GM21786 (cell line): ENCODE data around the gene C1orf210.

Experiments used
- ATAC-seq: cut with Tn5 transposase; IDR thresholded peaks from one replicate; pipeline ENCODE4 v1.9.1; 2021; ENCODE audit not compliant: unreplicated experiment

The C1orf210 gene

DNA sequence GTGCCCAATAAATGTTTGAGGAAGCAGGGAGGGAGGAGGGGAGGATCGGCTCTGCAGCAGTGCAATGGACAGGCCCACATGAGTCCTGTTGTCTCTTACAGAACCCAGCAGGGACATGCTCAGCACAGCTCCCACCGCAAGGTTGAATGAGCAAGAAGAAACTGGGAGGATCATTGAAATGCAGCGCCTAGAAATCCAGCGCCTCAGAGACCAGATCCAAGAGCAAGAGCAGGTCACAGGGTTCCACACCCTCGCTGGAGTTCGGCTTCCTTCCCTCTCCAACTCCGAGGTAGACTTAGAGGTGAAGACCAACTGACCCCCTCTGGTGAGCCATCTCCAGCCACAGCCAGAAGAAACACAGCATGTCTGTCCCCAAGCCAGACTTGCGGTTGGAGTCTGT lies 31.5 kb downstream of the C1orf210 start:
- ATAC-seq = no peak

DNA sequence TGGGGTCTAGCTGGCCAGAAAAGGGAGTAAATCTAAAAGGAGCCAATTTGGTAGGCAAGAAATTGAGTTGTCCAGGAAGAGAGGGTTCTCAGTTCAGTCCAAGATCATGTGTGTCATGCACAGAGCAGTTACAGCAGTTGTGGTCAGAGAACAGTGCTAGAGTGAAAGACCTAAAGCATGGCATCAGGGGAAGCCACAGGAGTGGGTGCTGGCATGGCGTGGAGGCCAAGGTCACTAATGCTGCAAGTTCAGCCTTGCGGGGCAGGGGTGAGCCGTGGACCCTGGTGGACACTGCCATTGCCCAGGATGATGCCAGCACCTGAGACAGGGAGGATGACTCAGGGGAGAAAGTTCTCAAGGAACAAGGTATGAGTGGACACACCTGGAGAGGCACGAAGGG lies 32.2 kb downstream of the C1orf210 start:
- no peak for ATAC-seq

DNA sequence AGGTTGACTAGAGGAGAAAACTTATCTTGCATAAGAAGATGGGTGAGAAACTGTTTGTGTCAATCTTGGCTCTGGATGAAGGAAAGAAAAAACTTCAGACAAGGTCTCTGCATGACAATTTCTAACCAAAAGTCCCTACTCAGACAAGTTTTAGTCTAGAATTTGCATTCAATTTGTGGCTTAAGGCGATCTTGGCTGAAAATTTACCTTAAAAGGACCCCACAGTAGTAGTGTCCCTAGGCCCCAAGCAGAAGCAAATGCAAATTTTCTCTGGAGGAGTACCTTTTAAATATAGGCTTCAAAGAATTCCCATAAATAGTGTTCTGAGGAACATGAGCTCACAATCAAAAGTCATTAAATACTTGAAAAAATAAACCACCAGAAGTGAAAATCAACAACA lies 33.2 kb downstream of the C1orf210 start:
- no peak for ATAC-seq

DNA sequence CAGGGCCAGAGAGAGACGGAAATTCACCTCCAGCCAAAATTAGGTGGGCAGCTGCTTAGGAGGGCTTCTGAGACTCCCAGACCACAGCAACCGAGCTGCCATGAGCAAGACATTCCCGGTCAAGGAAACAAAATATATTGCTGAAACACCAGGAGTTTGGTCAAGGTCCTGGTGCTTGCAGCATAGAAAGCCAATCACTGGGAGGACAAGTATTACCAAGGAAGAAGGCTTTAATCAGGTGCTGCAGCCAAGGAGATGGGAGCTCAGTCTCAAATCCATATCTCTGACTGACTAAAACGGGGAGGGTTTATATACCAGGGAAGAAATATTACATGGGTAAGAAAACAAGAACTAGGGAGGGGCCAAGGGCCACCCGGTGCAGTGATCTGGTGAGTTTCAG lies 34.4 kb downstream of the C1orf210 start:
- ATAC-seq = no peak

DNA sequence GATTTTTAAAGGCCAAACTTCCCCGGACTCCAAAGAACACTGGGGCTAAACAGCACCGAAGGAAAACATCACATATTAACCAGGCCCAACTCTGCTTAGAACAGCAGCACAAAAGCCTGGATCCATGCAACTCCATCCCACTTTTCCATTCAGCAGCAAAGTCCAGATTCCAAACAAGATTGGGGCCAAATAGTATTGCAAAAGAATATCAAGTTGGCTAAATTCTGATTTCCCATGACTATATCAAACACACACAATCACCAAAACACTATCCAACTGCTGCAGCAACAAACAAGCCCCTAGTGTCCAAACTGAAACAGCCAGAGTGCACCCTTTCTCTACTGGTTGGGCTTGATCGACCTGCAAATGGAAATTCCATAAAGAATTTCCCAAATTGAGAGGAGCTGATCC lies 35.0 kb downstream of the C1orf210 start:
- no peak for ATAC-seq

DNA sequence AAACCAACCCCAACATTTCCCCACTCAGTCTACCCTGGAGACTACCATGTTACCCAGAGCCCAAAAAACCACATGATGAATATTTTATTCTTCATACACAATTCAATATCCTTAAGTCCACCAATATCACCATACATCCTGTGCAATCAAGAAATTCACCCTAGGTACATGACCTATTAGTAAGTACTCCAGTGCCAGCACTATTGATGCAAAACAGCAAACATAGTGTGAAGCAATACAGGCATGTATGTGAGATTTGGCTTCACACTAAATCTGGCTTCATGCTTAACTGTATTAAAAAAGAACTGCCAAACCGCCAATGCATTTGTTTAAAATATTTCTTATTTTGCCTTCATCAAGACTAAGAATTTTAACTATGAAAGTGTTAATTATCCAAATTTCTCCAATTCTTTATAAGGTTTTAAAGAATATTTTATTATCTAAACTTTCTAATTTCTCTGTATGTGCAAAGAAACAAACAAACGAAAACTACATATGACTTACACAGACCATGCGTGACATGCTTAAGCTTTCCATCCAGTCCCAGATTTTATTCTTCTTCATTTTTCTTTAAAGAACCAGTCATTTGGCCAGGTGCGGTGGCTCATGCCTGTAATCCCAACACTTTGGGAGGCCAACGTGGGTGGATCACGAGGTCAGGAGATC lies 38.0 kb downstream of the C1orf210 start:
- ATAC-seq = no peak

DNA sequence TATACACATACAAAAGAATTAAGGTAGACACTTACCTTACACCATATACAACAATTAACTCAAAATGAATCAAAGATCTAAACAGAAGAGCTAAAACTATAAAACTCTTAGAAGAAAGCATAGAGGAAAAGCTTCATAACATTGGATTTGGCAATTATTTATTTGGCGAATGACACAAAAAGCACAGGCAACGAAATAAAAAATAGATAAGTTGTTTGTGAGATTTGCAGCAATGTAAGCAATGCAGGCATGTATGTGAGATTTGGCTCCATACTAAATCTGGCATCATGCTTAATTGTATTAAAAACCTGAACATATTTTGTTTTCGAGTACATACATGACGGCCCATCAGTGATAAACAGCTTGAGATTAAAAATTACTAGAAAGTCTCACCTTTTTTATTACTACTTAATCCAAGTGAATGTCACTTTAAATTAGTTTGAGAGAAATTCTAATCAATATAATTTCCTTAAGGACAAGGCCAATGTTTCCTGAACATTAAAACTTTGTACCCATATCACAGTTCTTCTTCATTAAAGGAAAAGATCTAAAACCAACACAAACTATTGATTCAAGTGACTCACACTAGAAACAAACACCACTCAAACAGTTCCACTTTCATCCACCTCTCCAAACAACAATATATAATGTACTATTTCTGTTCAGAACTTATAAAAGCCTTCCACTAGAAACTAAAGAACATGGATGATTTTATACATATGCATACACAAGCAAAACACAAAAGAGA lies 38.7 kb downstream of the C1orf210 start:
- no peak for ATAC-seq

DNA sequence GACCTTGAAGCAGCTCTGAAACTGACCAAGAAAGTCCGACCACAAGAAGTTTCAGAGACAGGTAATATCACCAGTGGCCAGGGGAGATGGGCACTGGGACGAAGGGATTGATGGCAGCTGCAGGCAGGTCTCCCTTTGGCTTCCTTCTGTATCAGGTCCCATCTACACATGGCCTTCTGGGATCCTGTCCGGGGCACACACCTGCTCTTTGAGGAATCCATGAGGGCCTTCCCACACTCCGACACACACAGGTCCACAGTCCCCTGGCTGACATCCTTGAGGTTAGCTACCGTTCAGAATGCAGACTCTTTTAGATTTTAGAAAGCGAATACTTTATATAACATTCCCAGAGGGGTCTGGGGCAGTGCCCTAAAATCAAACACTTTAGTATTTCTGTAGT lies 42.1 kb downstream of the C1orf210 start:
- no peak for ATAC-seq

DNA sequence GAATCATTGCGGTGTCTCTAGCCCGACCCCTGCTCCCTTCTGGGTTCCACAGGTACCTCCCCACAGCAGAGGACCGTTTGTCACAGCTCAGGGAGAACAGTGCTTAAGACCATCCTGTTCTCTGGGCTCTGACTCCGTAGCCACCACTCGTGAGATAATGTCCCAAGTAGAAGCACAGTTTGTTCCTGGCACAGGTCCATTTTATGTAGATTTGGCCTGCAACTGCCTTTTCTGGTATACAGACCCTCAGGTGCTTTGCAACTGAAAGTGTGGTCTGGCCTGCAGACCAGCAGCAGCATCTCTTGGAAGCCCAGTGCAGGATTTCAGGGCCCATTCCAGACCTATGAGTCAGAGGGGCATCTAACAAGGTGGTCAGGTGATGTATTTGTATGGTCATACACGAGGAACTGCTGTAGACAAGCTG lies 44.0 kb downstream of the C1orf210 start:
- no peak for ATAC-seq

DNA sequence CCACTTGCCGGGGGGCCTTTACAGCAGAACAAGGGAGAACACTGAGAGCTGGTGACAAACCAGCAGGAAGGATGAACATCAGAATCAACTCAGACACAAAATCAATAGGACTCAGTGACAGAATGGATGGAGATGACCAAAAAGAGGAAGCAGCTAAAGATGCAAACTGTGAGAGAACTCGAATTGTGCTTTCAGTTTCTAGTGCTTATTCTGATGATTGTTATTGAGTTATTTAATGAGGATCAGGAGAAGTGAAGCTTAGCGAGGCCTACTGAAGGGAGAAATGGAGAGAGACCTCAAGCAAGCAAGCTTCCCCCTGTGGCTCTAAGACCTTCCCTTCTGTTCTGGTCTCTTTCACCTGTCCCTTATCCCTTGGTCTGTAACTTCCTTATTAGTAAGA lies 45.9 kb downstream of the C1orf210 start:
- ATAC-seq = peak; percentile 84

DNA sequence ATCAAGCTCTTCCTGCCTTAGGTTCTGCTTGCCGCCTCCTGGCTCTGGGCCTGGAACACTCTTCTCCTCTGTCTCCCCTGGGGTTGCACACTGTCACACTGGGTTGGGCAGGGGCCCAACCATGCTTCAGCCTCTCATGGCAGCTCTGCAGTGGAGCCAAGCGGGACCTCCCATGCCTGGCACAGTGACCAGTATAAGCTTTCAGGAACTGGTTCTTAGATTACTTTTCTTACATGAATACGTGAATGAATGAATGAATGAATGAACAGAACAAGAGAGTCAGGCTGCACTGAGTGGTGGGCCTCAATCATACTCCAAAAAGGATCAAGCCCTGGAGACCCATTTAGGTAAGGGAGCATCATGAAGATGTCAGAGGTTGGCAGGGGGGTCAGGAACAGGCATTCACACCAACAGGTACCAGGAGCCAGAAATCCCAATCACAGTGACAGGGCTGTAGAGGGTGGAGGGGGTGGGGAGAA lies 46.4 kb downstream of the C1orf210 start:
- ATAC-seq = no peak

DNA sequence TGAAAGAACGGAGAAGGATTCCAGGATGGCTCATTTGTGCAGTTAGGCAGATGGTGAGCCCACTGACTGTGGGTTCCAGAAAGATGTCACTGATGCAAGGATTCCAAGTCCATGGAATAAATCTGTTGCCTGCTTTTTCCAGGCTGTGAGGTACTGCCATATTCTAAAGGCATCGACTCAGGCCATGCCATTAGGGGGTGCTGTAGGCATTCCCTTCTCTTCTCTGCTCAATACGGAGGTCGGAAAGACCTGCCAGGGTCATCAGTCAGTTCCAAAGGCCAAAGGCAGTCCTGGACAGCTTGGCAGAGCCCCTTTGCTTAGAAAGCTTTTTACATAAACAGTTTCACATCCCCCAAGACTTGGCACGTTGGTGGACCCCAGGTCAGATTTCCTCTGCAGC lies 47.3 kb downstream of the C1orf210 start:
- no peak for ATAC-seq

DNA sequence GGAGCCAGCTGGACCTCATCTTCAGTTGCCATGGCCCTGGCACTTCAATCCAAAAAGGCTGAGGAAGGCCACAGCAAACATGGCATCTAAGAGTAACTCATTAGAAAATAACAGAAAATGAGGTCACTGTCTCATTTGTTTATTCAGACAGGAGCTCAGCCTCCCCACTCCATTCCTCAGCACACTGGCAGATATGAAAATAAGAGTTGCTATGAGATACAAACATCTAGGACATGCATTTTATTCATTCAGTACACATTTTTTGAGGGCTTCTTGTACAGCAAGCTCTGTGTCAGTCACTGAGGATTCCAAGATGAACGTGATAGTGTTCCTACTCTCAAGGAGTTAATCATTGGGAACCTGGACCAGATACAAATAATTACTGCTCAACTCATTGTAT lies 48.3 kb downstream of the C1orf210 start:
- no peak for ATAC-seq

DNA sequence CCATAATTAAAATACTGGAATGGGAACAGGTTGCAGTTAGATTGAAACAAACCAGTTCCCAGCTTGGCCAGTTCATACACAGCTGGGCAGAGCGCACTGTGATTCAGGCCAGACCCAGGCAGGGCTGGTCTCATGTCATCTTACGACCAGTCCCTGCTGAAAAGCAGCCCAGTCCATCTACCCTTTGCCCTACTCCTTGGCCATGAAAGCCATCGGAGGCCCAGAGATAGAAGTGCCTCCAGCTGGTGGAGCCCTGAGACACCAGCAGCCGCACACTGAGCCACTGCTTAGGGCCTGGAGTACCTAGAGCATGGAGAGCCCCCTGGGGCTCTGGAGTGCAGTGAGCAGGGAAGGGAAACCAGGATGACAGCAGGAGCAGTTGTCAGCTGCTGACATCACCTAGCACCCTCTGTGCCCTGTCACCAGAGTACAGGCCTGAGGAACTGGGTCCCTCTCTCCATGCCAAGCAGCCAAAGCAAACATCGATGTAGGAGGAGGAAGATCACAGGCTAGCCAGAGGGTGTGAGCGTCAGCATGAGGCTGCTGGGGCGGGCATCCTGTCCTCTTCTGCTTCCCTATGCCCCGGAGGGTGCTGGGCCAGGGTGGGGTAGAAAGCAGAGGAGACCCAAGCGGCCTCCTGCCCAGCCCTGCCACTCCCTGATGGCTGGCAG lies 49.8 kb downstream of the C1orf210 start:
- ATAC-seq = no peak

DNA sequence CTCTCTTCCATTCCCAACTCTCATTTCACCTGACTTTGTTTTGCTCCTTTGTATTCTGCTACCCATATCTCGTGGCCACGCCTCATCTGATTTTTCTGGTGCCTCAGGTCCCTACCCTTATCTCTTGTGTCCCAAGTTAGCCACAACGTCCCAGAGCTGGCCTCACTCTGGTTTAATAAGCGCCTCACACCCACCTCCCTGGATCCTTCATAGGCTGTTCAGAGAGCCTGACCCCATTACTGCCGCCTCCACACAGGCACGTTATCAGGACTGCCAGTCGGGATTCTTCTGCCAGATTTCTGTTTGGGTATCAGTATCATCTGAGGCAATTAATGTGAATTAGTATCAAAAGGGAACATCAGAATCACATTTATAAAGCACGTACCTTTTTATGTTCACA lies 50.3 kb downstream of the C1orf210 start:
- ATAC-seq = no peak

DNA sequence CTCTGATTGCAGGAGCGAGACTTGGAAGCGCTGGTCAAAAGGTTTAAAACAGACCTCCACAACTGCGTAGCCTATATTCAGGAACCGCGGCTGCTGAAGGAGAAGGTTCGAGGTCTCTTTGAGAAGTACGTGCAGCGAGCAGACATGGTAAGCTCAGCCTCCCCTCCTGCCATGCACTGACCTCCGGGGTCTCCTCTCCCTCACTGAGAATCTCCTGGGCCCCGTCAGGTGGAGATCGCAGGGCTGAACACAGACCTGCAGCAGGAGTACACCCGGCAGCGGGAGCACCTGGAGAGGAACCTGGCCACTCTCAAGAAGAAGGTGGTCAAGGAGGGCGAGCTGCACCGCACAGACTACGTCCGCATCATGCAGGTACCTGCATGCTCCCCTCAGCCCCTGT lies 51.1 kb downstream of the C1orf210 start:
- no peak for ATAC-seq

DNA sequence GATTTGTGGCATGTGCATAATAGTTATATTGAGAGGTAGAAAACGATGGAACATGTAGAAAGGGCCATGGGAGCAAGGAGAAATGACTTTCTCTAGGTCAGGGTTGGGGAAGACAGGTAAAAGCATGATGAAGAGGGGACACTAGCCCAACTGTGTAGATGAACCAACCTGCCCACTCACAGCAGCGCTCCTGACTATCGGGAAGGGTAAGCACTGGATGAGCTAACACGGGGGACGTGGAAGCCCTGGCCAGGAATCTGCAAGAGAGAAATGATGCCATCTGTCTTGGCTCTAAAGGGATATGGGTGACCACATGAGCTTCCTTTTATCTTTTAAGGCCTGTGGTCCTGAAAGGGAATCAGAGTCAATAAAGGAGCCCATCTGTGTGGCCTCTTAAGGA lies 51.8 kb downstream of the C1orf210 start:
- ATAC-seq = no peak

DNA sequence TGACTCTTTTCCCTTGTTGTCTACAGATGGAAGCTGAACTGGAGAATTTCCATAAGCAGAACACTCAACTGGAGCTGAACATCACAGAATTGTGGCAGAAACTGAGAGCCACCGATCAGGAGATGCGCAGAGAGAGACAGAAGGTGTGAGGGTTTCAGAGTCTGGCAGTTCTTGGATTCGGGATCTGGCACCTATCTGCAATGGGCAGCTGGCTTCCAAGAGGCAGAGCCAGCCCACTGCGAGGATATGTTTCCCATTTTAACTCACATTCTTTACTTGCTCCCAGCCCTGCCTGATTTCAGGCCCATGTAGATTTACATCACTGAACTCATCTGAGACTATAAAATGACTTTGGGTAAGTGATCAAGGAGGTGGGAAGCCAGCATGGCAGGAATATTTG lies 52.9 kb downstream of the C1orf210 start:
- ATAC-seq = no peak

DNA sequence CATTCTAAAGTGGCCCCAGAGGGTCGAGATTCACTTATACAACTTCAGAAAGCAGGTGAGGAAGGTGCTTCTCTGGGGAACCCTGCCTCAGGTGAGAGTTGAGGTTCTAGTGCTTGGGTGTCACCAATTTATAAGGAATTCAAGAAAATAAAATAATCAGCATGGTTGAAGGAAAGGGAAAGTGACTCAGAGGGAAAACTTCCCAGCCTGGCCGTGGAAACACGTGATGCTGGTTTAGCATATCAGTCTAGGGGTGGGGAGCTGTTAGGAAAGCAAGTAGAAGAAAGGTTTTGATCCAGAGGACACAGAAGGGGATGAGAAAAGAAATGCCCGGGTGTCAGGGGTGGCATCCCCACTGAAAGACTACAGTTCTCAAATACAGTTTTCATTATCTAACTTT lies 53.3 kb downstream of the C1orf210 start:
- no peak for ATAC-seq
